ENCODE data around the gene TMEM185B. TPM values are rescaled to one million over a fixed set of nuclear protein-coding genes. Genes with fewer than 3 reads are reported as not detected.
"Not testable (repeated sequence)": the region's sequence is repeated elsewhere in the genome, so short reads cannot be mapped to it uniquely, and the experiment has no call there.

TMEM185B gene
- total RNA-seq, 2 donors from 2014 or later: 27.9 to 33.0 TPM

DNA sequence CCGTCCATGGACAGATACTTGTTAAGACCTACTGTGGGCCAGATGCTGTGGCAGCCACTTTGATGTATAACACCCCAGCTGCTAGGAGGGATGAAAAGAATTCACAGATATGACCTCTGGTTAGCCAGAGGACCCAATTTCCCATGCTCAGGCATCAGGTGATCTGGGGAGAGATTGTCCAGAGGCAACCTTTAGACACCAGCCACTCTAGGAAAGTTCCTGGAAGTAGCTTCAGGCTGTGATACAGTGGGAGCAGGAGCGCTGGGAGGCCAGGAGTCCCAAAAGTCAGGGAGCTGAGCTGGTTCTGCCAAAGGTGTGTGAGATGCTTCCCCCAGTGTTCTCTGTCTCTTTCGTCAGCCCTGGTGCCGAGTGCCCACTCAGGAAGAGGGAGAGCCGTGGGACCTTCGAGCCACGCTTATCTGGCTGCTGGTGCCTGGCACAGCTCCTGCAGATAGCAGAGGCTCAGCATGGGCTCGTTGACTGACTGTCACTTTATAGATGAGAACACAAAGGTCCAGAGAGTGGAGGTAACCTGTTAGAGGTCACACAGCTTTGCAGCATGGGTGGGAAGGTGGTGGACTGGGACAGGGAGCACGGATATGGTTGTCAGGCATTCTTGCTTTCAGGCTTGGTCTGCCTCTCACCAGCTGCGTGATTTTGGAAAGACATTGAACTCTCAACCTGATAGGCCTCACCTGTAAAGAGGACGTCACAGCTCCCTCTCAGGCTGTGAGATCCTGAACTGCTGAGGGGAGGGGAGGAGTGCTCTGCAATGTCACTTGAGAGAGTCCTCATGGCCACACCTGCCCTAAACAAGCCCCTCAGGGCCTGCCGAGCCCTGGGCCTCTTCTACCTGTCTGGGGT is 21.7 kb upstream of the TMEM185B start:
- Mint-ChIP-seq H3K4me1 (ENCODE audit: low read depth in 2 of 2) (peaks cover 0 to 17% of the 10 kb centered on the region in 2 donors), H3K4me3 (no peak overlapping the region), H3K27me3 (peaks cover 13% of the 10 kb centered on the region in 2 donors), H3K36me3 (no peaks in the 10 kb centered on the region), H3K9me3 (peaks cover 8% of the 10 kb centered on the region), H3K27ac (peak overlapping the region in 1 of 2 donors; percentile 59)
- ATAC-seq (no peak), DNase-seq (ENCODE audit: low spot score) (no peak)

DNA sequence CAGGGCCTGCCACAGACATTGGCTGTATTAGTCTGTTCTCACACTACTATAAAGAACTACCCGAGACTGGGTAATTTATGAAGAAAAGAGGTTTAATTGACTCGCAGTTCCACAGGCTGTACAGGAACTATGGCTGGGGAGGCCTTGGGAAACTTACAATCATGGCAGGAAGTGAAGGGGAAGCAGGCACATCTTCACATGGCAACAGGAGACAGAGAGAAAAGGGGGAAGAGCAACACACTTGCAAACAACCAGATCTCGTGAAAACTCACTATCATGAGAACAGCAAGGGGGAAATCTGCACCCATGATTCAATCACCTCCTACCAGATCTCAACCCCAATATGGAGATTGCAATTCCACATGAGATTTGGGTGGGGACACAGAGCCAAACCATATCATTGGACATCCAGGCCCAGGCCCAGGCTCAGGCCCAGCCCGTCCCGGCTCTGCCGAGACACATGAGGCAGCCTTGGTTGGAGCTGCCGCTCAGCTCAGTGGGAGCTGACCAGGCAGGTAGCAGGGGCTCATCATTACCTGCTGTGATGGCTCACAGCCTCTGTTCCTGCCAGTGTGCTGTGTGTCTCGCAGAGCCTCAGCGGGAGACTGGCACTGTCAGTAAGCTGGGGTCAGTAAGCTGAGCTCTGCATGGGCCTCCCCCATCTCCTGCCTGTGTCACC is 20.8 kb upstream of the TMEM185B start:
- DNase-seq (ENCODE audit: low spot score) (peak; percentile 12), ATAC-seq (no peak)
- Mint-ChIP-seq H3K4me1 (ENCODE audit: low read depth in 2 of 2) (peaks cover 0 to 17% of the 10 kb centered on the region in 2 donors), H3K27ac (no peak overlapping the region), H3K9me3 (peaks cover 8% of the 10 kb centered on the region), H3K4me3 (no peak overlapping the region), H3K36me3 (no peaks in the 10 kb centered on the region), H3K27me3 (peaks cover 8% of the 10 kb centered on the region in 2 donors)

DNA sequence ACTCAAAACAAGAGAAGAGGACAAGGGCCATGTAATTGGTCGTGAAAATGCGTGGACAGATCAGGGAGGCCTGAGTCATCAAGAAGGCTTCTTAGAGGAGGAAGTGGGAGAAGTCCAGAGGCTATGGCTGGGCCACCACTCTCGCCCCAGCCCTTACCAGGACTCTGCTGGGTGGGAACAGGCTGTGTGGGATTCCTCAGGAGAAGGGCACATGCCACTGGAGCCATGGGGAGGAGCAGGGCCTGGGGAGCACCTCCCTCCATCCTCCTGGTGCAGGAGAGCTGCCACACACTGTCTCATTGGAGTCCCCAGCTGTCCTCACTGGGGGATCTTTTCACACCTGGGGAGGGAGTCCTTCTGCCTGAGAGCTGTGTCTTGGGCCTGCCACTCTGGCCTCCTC is 20.0 kb upstream of the TMEM185B start:
- Mint-ChIP-seq H3K9me3 (peaks cover 8% of the 10 kb centered on the region), H3K36me3 (no peaks in the 10 kb centered on the region), H3K27ac (no peak overlapping the region), H3K27me3 (peaks cover 2 to 5% of the 10 kb centered on the region in 2 donors), H3K4me3 (no peak overlapping the region), H3K4me1 (ENCODE audit: low read depth in 2 of 2) (peaks cover 0 to 13% of the 10 kb centered on the region in 2 donors)
- DNase-seq (ENCODE audit: low spot score) (no peak), ATAC-seq (no peak)

DNA sequence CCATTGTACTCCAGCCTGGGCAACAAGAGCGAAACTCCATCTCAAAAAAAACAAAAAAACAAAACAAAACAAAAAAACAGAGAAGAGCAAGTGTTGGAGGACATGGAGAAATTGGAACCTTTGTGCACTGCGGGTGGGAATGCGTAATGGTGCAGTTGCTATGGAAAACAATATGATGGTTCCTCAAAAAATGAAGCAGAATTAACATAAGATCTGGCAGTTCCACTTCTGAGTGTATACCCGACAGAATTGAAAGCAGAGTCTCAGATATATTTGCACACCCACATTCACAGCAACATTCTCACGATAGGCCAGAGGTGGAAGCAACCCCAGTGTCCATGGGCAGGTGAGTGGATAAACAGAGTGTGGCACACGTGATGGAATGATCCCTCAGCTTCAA is 18.5 kb upstream of the TMEM185B start:
- Mint-ChIP-seq H3K4me3 (no peak overlapping the region), H3K9me3 (peaks cover 8% of the 10 kb centered on the region), H3K4me1 (ENCODE audit: low read depth in 2 of 2) (peaks cover 0 to 6% of the 10 kb centered on the region in 2 donors), H3K27ac (peak overlapping the region in 1 of 2 donors; percentile 68), H3K27me3 (peaks cover 0 to 3% of the 10 kb centered on the region in 2 donors), H3K36me3 (no peaks in the 10 kb centered on the region)
- DNase-seq (ENCODE audit: low spot score): no peak
- ATAC-seq: no peak

DNA sequence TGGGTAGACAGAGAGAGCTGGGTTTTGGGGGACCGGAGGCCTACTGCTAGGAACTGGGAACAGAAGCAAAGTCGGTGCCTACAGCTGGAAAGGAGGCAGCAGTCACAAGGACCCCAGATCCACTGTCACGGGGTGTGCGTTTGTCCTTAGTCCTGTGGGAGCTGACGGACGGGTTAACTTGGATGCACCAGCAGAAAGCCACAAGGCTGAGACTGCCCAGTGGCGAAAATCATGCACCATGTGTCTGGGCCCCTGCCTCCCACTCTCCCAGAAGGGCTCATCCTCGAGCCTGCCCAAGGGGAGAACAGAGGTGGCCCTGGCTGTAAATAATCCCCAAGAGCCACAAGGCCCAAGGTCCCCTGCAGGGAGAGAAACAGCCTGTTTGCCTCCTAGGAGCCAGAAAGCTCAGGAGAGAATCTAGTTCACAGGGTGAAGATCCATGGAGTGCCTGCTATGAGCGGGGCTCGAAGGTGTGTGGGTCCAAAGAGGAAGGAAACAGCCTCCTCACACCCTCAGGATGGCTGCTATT is 17.8 kb upstream of the TMEM185B start:
- Mint-ChIP-seq H3K4me3 (no peak overlapping the region), H3K4me1 (ENCODE audit: low read depth in 2 of 2) (peaks cover 0 to 6% of the 10 kb centered on the region in 2 donors), H3K27me3 (no peaks in the 10 kb centered on the region), H3K27ac (peak overlapping the region in 1 of 2 donors; percentile 49), H3K36me3 (no peaks in the 10 kb centered on the region), H3K9me3 (peaks cover 8% of the 10 kb centered on the region)
- ATAC-seq: no peak
- no peak for DNase-seq (ENCODE audit: low spot score)

DNA sequence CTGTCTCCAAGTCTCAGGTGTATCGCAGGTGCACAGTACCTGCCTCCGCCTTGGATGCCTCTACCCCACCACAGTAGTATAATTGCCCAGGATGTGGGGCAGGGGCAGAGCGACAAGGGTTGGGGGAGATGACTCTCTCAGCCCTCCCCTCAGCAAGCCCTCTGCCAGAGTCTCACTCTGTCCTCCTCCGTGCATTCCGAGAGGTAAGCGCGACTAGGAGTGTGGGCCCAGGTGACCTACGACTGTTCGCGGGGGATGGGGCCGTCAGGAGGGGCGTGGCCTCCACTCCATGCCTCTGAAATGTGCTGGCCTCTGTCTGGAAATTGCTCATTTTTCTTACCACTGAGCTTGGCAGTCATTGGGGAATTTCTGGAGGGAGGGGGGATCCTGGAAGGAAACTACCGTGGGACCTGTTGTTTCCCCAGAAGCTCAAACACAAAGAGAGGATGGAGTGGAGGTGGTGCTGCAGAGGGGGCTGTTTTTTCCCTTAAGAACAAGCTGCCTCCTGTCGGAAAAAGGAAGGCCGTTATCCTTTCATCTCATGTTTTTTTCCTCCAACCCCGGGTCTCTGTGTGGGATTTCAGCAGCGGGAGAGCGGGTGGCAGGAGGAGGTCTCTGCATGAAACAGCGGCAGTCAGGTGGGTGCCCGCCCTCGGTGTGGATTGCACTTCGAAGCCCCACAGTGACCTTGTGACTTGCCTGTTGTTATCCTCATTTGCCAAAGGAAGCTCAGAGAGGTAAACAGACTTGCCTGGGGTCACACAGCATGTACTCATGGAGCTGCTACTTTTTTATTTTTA is 16.5 kb upstream of the TMEM185B start:
- no peak overlapping the region for H3K4me3 Mint-ChIP-seq
- peak overlapping the region in 1 of 2 donors; percentile 6 for H3K27ac Mint-ChIP-seq
- no peak for DNase-seq (ENCODE audit: low spot score)
- ATAC-seq: no peak
- peaks cover 8% of the 10 kb centered on the region for H3K9me3 Mint-ChIP-seq
- H3K4me1 Mint-ChIP-seq (ENCODE audit: low read depth in 2 of 2): peaks cover 0 to 4% of the 10 kb centered on the region in 2 donors
- no peaks in the 10 kb centered on the region for H3K27me3 Mint-ChIP-seq
- no peaks in the 10 kb centered on the region for H3K36me3 Mint-ChIP-seq

DNA sequence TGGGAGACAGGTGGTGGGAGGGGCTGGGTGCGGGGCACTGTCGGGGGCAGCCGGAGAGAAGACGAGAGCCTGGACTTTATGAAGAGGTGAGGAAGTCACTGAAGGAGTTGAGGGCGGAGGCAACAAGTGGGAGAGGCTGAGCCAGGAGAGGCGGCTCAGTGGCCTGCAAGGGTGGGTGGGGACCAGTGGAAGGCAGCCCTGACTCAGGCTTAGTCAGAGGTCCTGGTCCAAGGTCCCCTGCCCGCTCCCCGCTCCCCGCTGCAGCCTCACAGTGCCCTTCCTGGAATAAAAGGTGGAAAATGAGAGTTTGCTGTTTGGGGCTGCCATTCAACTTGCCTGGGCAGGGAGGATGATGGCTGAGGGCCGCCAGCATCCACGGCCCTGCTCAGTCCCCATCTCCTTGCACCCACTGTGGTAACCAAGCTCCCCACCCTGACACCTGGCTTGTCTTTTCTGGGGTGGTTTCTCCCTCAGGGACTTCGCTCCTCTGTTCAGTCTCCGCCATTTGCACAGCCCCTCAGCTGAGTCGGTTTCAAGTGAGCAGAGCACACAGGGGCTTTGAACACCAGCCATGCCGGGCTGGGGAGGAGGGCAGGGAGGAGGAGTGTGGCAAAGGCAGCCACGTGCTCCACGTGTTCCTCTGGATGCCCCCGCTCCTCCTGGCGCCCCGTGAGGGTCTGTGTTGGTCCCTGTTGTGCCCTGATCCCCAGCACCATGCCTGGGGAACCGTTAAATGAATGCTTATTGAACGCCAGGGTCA is 15.7 kb upstream of the TMEM185B start:
- Mint-ChIP-seq H3K27ac (peak overlapping the region in 1 of 2 donors; percentile 6), H3K36me3 (no peaks in the 10 kb centered on the region), H3K4me3 (no peak overlapping the region), H3K27me3 (no peaks in the 10 kb centered on the region), H3K4me1 (ENCODE audit: low read depth in 2 of 2) (peaks cover 0 to 6% of the 10 kb centered on the region in 2 donors), H3K9me3 (peaks cover 4% of the 10 kb centered on the region)
- no peak for ATAC-seq
- DNase-seq (ENCODE audit: low spot score): peak; percentile 46

DNA sequence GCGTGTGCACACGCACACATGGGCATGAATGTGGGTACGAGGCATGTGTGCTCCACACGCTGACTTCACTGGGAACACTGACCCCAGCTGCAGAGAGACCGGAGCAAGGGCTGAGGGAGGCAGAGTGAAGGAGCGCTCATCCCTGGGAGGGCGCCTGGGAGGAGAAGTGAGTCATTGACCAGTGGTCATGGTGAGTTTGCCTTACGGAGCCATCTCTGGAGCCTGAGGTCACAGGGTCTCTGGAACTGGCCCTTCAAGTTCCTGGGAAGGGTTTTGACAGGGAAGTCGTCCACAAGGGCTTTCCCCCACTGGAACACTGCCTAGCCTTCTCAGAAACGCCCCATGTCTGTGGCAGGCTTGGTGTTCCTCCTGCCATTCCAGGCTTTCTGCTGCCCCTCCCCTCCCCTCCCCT is 14.3 kb upstream of the TMEM185B start:
- Mint-ChIP-seq H3K4me3 (no peak overlapping the region), H3K9me3 (no peaks in the 10 kb centered on the region), H3K4me1 (ENCODE audit: low read depth in 2 of 2) (peaks cover 8 to 14% of the 10 kb centered on the region in 2 donors), H3K27ac (peak overlapping the region in 1 of 2 donors; percentile 75), H3K27me3 (no peaks in the 10 kb centered on the region), H3K36me3 (no peaks in the 10 kb centered on the region)
- ATAC-seq: no peak
- DNase-seq (ENCODE audit: low spot score): no peak

DNA sequence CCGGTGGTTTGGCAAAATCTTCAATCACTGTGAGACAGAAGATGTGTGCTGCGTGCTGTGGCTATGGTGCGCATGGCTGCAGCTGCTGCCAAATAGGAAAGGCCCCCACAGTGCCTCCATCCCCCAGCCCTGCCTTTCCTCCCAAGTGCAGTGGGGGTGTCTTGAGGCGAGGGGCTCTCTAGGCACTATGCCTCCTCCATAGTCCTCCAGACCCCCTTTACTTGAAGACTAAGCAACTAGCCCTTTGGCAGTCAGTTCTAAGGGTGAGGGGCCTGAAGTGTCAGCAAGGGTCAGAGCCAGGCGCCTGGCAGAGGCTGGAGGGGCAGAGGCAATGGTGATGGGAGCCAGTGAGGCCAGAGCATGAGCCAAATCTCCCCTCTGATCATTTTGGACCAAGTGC is 13.6 kb upstream of the TMEM185B start:
- H3K36me3 Mint-ChIP-seq: no peaks in the 10 kb centered on the region
- no peaks in the 10 kb centered on the region for H3K27me3 Mint-ChIP-seq
- no peak for DNase-seq (ENCODE audit: low spot score)
- peak overlapping the region in 1 of 2 donors; percentile 75 for H3K27ac Mint-ChIP-seq
- no peak for ATAC-seq
- no peaks in the 10 kb centered on the region for H3K9me3 Mint-ChIP-seq
- peaks cover 10 to 20% of the 10 kb centered on the region in 2 donors for H3K4me1 Mint-ChIP-seq (ENCODE audit: low read depth in 2 of 2)
- H3K4me3 Mint-ChIP-seq: no peak overlapping the region

DNA sequence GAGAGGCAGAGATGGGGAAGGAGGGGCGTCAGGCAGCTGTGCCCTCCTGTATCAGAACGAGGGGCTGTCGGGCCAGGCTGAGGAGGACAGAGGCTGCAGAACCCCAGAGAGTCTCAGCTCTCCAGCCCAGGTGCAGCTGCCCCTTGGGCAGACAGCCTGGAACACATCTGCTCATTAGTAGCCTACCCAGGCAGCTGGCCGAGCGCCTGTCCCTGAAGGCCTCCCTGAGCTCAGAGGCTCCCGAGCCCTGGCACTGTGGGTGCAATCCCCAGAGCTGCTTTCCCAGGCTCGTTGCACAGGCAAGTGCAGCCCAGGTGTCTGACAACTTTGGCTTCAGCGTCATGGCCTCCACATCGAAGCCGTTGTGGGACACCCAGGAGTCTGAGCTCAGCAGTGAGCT is 13.1 kb upstream of the TMEM185B start:
- Mint-ChIP-seq H3K27me3 (no peaks in the 10 kb centered on the region), H3K36me3 (no peaks in the 10 kb centered on the region), H3K27ac (peak overlapping the region in 1 of 2 donors; percentile 75), H3K4me3 (no peak overlapping the region), H3K4me1 (ENCODE audit: low read depth in 2 of 2) (peaks cover 10 to 20% of the 10 kb centered on the region in 2 donors), H3K9me3 (no peaks in the 10 kb centered on the region)
- DNase-seq (ENCODE audit: low spot score): no peak
- no peak for ATAC-seq

DNA sequence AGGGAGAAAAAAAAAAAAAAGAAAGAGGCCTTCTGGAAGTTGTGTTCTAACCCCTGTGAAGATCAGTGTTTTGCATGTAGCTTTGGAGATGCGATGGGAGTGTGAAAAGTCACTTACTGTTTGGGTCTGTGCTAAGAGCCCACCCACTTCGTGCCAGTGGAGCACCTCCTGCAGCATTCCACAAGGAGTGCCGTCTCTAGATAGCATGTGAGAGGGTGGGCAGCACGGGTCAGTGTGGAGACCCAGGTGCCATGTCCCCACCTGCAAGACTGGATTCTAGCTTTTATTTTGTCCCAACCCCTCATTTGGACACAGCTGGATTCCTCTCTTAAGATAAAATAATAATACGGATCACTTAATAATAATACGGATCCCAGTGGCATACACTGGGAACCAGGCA is 12.5 kb upstream of the TMEM185B start:
- ATAC-seq (no peak), DNase-seq (ENCODE audit: low spot score) (no peak)
- no peaks in the 10 kb centered on the region for H3K36me3 Mint-ChIP-seq
- peaks cover 16 to 26% of the 10 kb centered on the region in 2 donors for H3K4me1 Mint-ChIP-seq (ENCODE audit: low read depth in 2 of 2)
- no peak overlapping the region for H3K4me3 Mint-ChIP-seq
- no peaks in the 10 kb centered on the region for H3K27me3 Mint-ChIP-seq
- H3K9me3 Mint-ChIP-seq: no peaks in the 10 kb centered on the region
- H3K27ac Mint-ChIP-seq: no peak overlapping the region

DNA sequence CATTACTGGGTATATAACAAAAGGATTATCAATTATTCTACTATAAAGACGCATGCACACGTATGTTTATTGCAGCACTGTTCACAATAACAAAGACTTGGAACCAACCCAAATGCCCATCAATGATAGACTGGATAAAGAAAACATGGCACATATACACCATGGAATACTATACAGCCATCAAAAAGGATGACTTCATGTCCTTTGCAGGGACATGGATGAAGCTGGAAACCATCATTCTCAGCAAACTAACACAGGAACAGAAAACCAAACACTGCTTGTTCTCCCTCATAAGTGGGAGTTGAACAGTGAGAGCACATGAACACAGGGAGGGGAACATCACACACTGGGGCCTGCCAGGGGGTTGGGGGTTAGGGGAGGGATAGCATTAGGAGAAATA is 12.0 kb upstream of the TMEM185B start:
- not testable (repeated sequence) for H3K4me3 Mint-ChIP-seq; H3K36me3 Mint-ChIP-seq; DNase-seq (ENCODE audit: low spot score); H3K9me3 Mint-ChIP-seq; H3K27me3 Mint-ChIP-seq; ATAC-seq
- Mint-ChIP-seq H3K4me1 (ENCODE audit: low read depth in 2 of 2) (peaks cover 20 to 26% of the 10 kb centered on the region in 2 donors), H3K27ac (peak overlapping the region in 1 of 2 donors; percentile 48)

DNA sequence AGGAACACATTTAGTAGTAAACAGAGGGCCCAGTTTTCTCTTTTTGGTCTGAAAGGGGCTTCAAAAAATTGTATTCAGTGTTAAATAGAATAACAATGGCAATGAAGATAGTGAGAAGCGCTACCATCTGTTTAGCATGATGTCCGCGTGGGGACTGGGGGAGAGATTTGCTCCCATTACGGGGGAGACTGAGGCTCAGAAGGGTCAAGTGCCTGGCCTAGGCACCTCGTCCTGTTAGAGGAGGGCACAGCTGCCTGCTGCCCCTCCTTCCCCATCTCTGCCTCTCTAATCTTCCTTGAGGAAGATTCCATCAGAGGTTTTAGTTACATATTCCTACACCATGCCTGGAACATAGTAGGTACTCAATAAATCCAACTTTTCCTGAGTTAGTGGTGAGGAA is 10.1 kb upstream of the TMEM185B start:
- no peak for DNase-seq (ENCODE audit: low spot score)
- H3K27ac Mint-ChIP-seq: peak overlapping the region; percentile 99 to 100
- H3K36me3 Mint-ChIP-seq: no peaks in the 10 kb centered on the region
- peaks cover 37 to 40% of the 10 kb centered on the region in 2 donors for H3K4me1 Mint-ChIP-seq (ENCODE audit: low read depth in 2 of 2)
- no peaks in the 10 kb centered on the region for H3K9me3 Mint-ChIP-seq
- H3K4me3 Mint-ChIP-seq: peak overlapping the region; percentile 97
- no peaks in the 10 kb centered on the region for H3K27me3 Mint-ChIP-seq
- no peak for ATAC-seq
